Right ventricle myocardium inferior (tissue), 1 donor: Measurements from ENCODE around the gene PSMD14. TPM values are rescaled to one million over a fixed set of nuclear protein-coding genes. Genes with fewer than 3 reads are reported as not detected.

Source experiments
- ATAC-seq: fragments of 200-7000 bp; cut with Tn5 transposase; one replicate; pipeline ENCODE4 v1.9.1; 2020; ENCODE audit warnings: mild to moderate bottlenecking, moderate library complexity
- DNase-seq: peaks from one replicate; pipeline ENCODE4 v3.0.0; 2021; ENCODE audit errors: missing footprints
- intact Hi-C: fragments of 100-400 bp; cut with DNase I; formaldehyde crosslinking; loops from one replicate; pipeline ENCODE4 v1.11.0; 2022
- total RNA-seq: library from RNA; stranded (reverse); fragmentation: NEBNext Ultra II Directional; extraction: Animal tissue kit (Norgen Biotek cat#: 25700); gene quantifications from one replicate; pipeline ENCODE4 v1.2.1, GENCODE V29; 2021
- donor health status: DM: no; HTN: yes; CAD: no; lungs with severe emphysema.

The PSMD14 gene
- total RNA-seq, 1 donor from 2014 or later, result 44.0 TPM

GRCh38 chr2:161424891-161425727 lies 116.9 kb downstream of the PSMD14 start:
- intact Hi-C loops, result no loop called here
- DNase-seq (no peak), ATAC-seq (no peak)

GRCh38 chr2:161425728-161426454 lies 117.7 kb downstream of the PSMD14 start:
- no peak for DNase-seq
- intact Hi-C loops, result no loop called here
- ATAC-seq, result no peak

- ATAC-seq, result no peak
- DNase-seq, result no peak
- intact Hi-C loops, result no loop called here
Measured at GRCh38 chr2:161426455-161426921, 118.3 kb downstream of the PSMD14 start.

- DNase-seq (peak; percentile 50), ATAC-seq (no peak)
- intact Hi-C loops, result no loop called here
Measured at GRCh38 chr2:161426922-161427663, 118.9 kb downstream of the PSMD14 start.

- intact Hi-C loops, result no loop called here
- ATAC-seq (no peak), DNase-seq (peak; percentile 61)
Measured at GRCh38 chr2:161427664-161428587, 119.7 kb downstream of the PSMD14 start.

GRCh38 chr2:161430386-161430785 lies 122.2 kb downstream of the PSMD14 start:
- DNase-seq, result no peak
- intact Hi-C loops, result no loop called here
- ATAC-seq, result no peak

GRCh38 chr2:161432107-161432506 lies 123.9 kb downstream of the PSMD14 start:
- ATAC-seq, result no peak
- DNase-seq, result no peak
- intact Hi-C loops, result no loop called here

GRCh38 chr2:161434118-161434517 lies 125.9 kb downstream of the PSMD14 start:
- intact Hi-C loops, result no loop called here
- ATAC-seq (no peak), DNase-seq (no peak)

GRCh38 chr2:161436411-161436810 lies 128.2 kb downstream of the PSMD14 start:
- DNase-seq (no peak), ATAC-seq (no peak)
- intact Hi-C loops, result no loop called here

- DNase-seq, result no peak
- intact Hi-C loops, result no loop called here
Measured at GRCh38 chr2:161438598-161438997, 130.4 kb downstream of the PSMD14 start.

GRCh38 chr2:161445097-161445496 lies 136.9 kb downstream of the PSMD14 start:
- ATAC-seq (no peak), DNase-seq (peak; percentile 61)
- intact Hi-C loops, result no loop called here

More at GRCh38 chr2:161438598-161438997, 130.4 kb downstream of the PSMD14 start:
- ATAC-seq, result no peak

GRCh38 chr2:161448431-161448830 lies 140.2 kb downstream of the PSMD14 start:
- DNase-seq (no peak), ATAC-seq (no peak)
- intact Hi-C loops, result no loop called here

Other genes starting within 250 kb of the PSMD14 start
- 30.9 TPM for gene TANK, start 148.0 kb upstream of the PSMD14 start, total RNA-seq
- gene TBR1, start 107.9 kb downstream of the PSMD14 start, total RNA-seq, result not detected